ENCODE results near the gene ZFR. TPM values are rescaled to one million over a fixed set of nuclear protein-coding genes. Genes with fewer than 3 reads are reported as not detected.
"Not testable (repeated sequence)": the region's sequence is repeated elsewhere in the genome, so short reads cannot be mapped to it uniquely, and the experiment has no call there.

ZFR gene
- total RNA-seq, 1 donor from 2014 or later, result 73.0 TPM

GRCh38 chr5:32413466-32414263 lies 30.9 kb downstream of the ZFR start:
- DNase-seq (ENCODE audit: low read depth), result no peak
- no peaks in the 10 kb centered on the region for H3K36me3 ChIP-seq (ENCODE audit: control insufficient read depth, insufficient read depth, low read length)
- TF ChIP-seq, protein P1, sequence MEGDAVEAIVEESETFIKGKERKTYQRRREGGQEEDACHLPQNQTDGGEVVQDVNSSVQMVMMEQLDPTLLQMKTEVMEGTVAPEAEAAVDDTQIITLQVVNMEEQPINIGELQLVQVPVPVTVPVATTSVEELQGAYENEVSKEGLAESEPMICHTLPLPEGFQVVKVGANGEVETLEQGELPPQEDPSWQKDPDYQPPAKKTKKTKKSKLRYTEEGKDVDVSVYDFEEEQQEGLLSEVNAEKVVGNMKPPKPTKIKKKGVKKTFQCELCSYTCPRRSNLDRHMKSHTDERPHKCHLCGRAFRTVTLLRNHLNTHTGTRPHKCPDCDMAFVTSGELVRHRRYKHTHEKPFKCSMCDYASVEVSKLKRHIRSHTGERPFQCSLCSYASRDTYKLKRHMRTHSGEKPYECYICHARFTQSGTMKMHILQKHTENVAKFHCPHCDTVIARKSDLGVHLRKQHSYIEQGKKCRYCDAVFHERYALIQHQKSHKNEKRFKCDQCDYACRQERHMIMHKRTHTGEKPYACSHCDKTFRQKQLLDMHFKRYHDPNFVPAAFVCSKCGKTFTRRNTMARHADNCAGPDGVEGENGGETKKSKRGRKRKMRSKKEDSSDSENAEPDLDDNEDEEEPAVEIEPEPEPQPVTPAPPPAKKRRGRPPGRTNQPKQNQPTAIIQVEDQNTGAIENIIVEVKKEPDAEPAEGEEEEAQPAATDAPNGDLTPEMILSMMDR (IDR thresholded peaks at IDR 0.05; ENCODE audit: insufficient read depth, low read length, poor library complexity, severe bottlenecking), result no peak

GRCh38 chr5:32410630-32411029 lies 33.9 kb downstream of the ZFR start:
- Histone ChIP-seq H3K36me3 (ENCODE audit: control insufficient read depth, insufficient read depth, low read length) (no peaks in the 10 kb centered on the region), H3K27me3 (ENCODE audit: control insufficient read depth, insufficient read depth, low read length) (no peaks in the 10 kb centered on the region), H3K4me3 (ENCODE audit: low read depth, low read length) (no peak overlapping the region)
- TF ChIP-seq, protein P1 (IDR thresholded peaks at IDR 0.05; ENCODE audit: insufficient read depth, low read length, poor library complexity, severe bottlenecking), result no peak
- no peak for DNase-seq (ENCODE audit: low read depth)

More at GRCh38 chr5:32413466-32414263, 30.9 kb downstream of the ZFR start:
- no peaks in the 10 kb centered on the region for H3K27me3 ChIP-seq (ENCODE audit: control insufficient read depth, insufficient read depth, low read length)
- no peak overlapping the region for H3K4me3 ChIP-seq (ENCODE audit: low read depth, low read length)

GRCh38 chr5:32406650-32407049 lies 37.9 kb downstream of the ZFR start:
- Histone ChIP-seq H3K36me3 (ENCODE audit: control insufficient read depth, insufficient read depth, low read length) (no peaks in the 10 kb centered on the region), H3K27me3 (ENCODE audit: control insufficient read depth, insufficient read depth, low read length) (no peaks in the 10 kb centered on the region), H3K4me3 (ENCODE audit: low read depth, low read length) (no peak overlapping the region)
- DNase-seq (ENCODE audit: low read depth), result no peak
- TF ChIP-seq, protein P1 (IDR thresholded peaks at IDR 0.05; ENCODE audit: insufficient read depth, low read length, poor library complexity, severe bottlenecking), result no peak

GRCh38 chr5:32405507-32405906 lies 39.0 kb downstream of the ZFR start:
- H3K27me3 ChIP-seq (ENCODE audit: control insufficient read depth, insufficient read depth, low read length), result no peaks in the 10 kb centered on the region
- no peaks in the 10 kb centered on the region for H3K36me3 ChIP-seq (ENCODE audit: control insufficient read depth, insufficient read depth, low read length)
- TF ChIP-seq, protein P1 (IDR thresholded peaks at IDR 0.05; ENCODE audit: insufficient read depth, low read length, poor library complexity, severe bottlenecking), result no peak
- H3K4me3 ChIP-seq (ENCODE audit: low read depth, low read length), result no peak overlapping the region
- DNase-seq (ENCODE audit: low read depth), result no peak

DNA sequence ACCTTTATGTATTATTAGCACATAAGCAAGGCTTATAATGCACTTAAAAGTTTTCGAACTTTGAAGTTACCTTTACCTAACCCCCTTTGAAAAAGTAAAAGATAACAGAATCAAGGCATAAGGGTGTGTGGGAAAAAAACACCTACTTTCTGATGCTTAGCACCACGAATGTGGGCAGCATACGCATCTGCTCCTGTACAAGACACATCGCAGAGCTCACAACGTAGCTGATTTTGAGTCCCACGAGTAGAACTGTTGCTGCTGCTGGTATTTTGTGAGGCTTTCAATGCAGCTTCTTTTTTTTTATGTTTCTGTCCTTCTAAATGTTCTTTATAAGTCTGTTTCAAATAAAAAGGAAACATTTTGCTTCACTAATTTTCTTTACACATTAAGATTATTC lies 40.8 kb downstream of the ZFR start:
- no peaks in the 10 kb centered on the region for H3K36me3 ChIP-seq (ENCODE audit: control insufficient read depth, insufficient read depth, low read length)
- no peaks in the 10 kb centered on the region for H3K27me3 ChIP-seq (ENCODE audit: control insufficient read depth, insufficient read depth, low read length)
- no peak for DNase-seq (ENCODE audit: low read depth)
- no peak overlapping the region for H3K4me3 ChIP-seq (ENCODE audit: low read depth, low read length)
- TF ChIP-seq, protein P1 (IDR thresholded peaks at IDR 0.05; ENCODE audit: insufficient read depth, low read length, poor library complexity, severe bottlenecking), result no peak

GRCh38 chr5:32400401-32400800 lies 44.1 kb downstream of the ZFR start:
- H3K27me3 ChIP-seq (ENCODE audit: control insufficient read depth, insufficient read depth, low read length), result no peaks in the 10 kb centered on the region

GRCh38 chr5:32398754-32399153 lies 45.8 kb downstream of the ZFR start:
- DNase-seq (ENCODE audit: low read depth); H3K36me3 ChIP-seq (ENCODE audit: control insufficient read depth, insufficient read depth, low read length); H3K27me3 ChIP-seq (ENCODE audit: control insufficient read depth, insufficient read depth, low read length); H3K4me3 ChIP-seq (ENCODE audit: low read depth, low read length): not testable (repeated sequence)

More at GRCh38 chr5:32400401-32400800, 44.1 kb downstream of the ZFR start:
- TF ChIP-seq, protein P1 (IDR thresholded peaks at IDR 0.05; ENCODE audit: insufficient read depth, low read length, poor library complexity, severe bottlenecking), result no peak
- no peak overlapping the region for H3K4me3 ChIP-seq (ENCODE audit: low read depth, low read length)
- DNase-seq (ENCODE audit: low read depth), result no peak
- H3K36me3 ChIP-seq (ENCODE audit: control insufficient read depth, insufficient read depth, low read length), result no peaks in the 10 kb centered on the region
